ENCODE data around the gene KIF1A.

DNA sequence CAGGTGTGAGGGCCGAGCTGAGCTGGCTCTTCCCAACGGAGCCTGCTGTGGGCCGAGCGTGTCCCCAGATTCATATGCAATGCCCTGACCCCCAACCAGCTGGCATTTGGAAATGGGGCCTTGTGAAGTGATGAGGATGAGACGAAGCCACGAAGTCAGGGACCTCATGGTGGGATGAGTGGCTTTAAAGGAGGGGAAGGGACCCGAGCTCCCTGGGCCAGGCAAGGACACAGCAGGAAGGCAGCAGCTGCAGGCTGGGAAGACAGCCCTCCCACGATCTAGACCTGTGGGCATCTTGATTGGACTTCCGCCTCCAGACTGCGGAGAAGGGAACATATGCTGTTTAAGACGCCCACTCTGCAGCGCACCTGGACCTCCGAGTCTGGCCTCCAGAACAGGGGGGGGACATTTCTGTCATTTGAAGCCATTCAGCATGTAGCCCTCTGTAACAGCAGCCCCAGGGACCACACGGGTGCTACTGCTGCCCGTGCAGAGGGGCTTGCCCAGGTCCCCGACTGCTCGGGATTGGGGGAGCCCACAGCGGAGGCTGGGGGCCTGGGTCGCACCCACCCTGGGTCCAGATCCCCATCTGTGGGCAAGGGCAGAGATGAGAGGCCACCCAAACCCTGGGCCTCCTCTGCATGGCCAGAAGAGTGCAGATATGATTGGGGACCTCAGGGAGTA, 27.2 kb downstream of the KIF1A start:
- no peak for TF ChIP-seq CTCF (IDR thresholded peaks at IDR 0.05; ENCODE audit: low read length)
- no peak for TF ChIP-seq EZH2phosphoT487 (IDR thresholded peaks at IDR 0.05; ENCODE audit: low read length)
- TF ChIP-seq EZH2 (optimal IDR thresholded peaks at IDR 0.05; ENCODE audit: low read depth, low read length) = no peak

Data from MM.1S (cell line).